ENCODE results near the gene FKBP5.

DNA sequence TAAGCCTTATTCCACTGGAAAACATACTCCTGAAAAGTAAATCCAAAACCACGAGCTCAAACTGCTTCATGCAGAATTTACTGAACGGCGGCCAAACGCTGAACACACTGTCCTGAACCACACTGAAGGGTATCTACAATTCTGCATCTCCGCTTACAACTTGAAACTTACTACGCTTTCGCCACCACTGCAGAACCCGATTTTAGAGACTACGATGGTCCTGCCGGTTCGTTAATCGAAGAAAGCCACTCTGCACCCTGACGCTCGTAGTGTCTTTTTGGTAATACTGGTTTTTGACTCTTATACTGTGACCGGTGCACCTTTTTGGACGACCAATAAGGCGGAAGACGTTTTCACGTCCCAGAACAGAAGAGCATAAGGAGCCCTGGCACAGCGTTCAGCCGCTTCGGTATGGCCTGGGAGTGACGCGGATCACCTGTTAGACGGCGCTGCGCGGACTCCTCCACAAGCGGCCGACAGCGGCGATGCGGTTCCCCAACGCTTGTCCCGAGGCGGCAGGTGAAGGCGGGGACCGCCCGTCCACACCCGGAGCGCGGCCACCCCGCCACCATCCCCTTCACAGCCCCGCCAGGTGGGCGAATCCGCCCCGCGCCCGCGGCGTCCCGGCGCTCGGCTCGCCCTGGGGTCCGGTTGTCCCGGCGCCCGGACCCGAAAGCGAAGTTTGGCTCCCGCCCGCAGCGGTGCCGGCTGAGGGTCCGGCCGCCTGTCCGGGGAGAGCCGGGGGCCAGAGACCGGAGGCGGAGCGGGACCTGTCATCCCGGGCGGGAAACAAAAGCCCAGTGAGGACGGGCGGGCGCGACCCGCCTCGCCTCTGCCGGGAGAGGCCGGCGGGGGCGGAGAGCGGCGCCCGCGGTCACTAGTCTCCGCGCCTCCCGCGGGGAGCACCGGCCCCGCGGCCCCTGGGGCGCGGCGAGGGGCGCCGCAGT is 784 bp downstream of the FKBP5 start:
- TF ChIP-seq, protein P1, sequence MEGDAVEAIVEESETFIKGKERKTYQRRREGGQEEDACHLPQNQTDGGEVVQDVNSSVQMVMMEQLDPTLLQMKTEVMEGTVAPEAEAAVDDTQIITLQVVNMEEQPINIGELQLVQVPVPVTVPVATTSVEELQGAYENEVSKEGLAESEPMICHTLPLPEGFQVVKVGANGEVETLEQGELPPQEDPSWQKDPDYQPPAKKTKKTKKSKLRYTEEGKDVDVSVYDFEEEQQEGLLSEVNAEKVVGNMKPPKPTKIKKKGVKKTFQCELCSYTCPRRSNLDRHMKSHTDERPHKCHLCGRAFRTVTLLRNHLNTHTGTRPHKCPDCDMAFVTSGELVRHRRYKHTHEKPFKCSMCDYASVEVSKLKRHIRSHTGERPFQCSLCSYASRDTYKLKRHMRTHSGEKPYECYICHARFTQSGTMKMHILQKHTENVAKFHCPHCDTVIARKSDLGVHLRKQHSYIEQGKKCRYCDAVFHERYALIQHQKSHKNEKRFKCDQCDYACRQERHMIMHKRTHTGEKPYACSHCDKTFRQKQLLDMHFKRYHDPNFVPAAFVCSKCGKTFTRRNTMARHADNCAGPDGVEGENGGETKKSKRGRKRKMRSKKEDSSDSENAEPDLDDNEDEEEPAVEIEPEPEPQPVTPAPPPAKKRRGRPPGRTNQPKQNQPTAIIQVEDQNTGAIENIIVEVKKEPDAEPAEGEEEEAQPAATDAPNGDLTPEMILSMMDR (conservative IDR thresholded peaks at IDR 0.05; ENCODE audit: low read depth, low read length) = no peak
- TF ChIP-seq EZH2 (IDR thresholded peaks at IDR 0.05; ENCODE audit: low read length, unreplicated experiment) = no peak

All from PC-3 (cell line).